Uterus (tissue), 2 donors: ENCODE results near the gene SCARB2.

Experiments
- POLR2A ChIP-seq, 2 donors: fragments of 450-650 bp; IDR thresholded peaks; one replicate each; pipeline ENCODE4 v1.6.1; 2016; ENCODE audit warnings: antibody characterized with exemption in 2 of 2, mild to moderate bottlenecking in 1 of 2, moderate library complexity in 1 of 2
- TF ChIP-seq, protein P1 (sequence below), 4 experiments: fragments of 200-600 bp in 2 of 4; fragments of 450-650 bp in 2 of 4; sonication (generic) in 2 of 4; IDR thresholded peaks; one replicate each; pipeline ENCODE4 v1.5.1; 2016 to 2019; ENCODE audit warnings: antibody characterized with exemption in 4 of 4, mild to moderate bottlenecking in 2 of 4, moderate library complexity in 1 of 4

DNA sequence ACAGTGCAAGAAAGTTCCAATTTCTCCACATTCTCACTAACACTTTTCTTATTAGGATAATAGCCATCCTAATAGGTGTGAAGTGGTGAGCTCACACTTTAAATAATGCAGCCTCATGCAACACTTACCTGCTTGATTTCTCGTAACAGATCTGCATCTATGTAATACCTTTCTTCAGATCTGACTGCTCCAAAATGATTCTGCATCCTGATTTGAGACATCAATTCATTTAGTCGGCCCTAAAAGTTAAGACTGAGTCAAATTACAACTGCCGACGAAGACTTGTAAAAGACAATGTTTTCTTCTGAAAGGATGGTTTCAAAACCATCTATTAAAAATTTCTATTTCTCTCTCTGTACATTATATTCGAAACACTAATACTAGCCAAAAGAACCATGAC lies 96.1 kb downstream of the SCARB2 start:
- TF ChIP-seq, protein P1, sequence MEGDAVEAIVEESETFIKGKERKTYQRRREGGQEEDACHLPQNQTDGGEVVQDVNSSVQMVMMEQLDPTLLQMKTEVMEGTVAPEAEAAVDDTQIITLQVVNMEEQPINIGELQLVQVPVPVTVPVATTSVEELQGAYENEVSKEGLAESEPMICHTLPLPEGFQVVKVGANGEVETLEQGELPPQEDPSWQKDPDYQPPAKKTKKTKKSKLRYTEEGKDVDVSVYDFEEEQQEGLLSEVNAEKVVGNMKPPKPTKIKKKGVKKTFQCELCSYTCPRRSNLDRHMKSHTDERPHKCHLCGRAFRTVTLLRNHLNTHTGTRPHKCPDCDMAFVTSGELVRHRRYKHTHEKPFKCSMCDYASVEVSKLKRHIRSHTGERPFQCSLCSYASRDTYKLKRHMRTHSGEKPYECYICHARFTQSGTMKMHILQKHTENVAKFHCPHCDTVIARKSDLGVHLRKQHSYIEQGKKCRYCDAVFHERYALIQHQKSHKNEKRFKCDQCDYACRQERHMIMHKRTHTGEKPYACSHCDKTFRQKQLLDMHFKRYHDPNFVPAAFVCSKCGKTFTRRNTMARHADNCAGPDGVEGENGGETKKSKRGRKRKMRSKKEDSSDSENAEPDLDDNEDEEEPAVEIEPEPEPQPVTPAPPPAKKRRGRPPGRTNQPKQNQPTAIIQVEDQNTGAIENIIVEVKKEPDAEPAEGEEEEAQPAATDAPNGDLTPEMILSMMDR (IDR thresholded peaks at IDR 0.05) = no peak
- no peak for TF ChIP-seq POLR2A (IDR thresholded peaks at IDR 0.05)
